Stimulated activated naive B cell treated with anti-CD40 and anti-IgM and Interleukin-4, amounts not matched to agents 10 μg/mL and 1 μg/mL and 100 μg/mL, for 72 hours (primary cell): ENCODE measurements around the gene NUBP1.
"Not testable (repeated sequence)": the region's sequence is repeated elsewhere in the genome, so short reads cannot be mapped to it uniquely, and the experiment has no call there.

Experiments
- ATAC-seq, 2 donors: fragments of 150-1000 bp; cut with Tn5 transposase; replicated peaks; 2 replicates each; pipeline ENCODE4 v1.10.0; 2021; ENCODE audit warnings: moderate library complexity in 1 of 2
- DNase-seq: peaks from one replicate; pipeline ENCODE4 v3.0.0; 2021
- H3K27ac Mint-ChIP-seq: one replicate; pipeline ENCODE4 v1.8.0; 2022; ENCODE audit warnings: mild to moderate bottlenecking, mixed read lengths
- H3K27me3 Mint-ChIP-seq, 2 donors: one replicate each; pipeline ENCODE4 v1.8.0; 2022; ENCODE audit warnings: mixed read lengths in 2 of 2
- H3K36me3 Mint-ChIP-seq, 2 donors: one replicate each; pipeline ENCODE4 v1.8.0; 2022; ENCODE audit warnings: mixed read lengths in 2 of 2, mild to moderate bottlenecking in 1 of 2
- H3K4me1 Mint-ChIP-seq, 2 donors: one replicate each; pipeline ENCODE4 v1.8.0; 2022; ENCODE audit warnings: mixed read lengths in 2 of 2, mild to moderate bottlenecking in 1 of 2
- H3K4me3 Mint-ChIP-seq, 2 donors: one replicate each; pipeline ENCODE4 v1.8.0; 2022; ENCODE audit warnings: mild to moderate bottlenecking in 2 of 2, mixed read lengths in 2 of 2, moderate library complexity in 1 of 2
- H3K9me3 Mint-ChIP-seq, 2 donors: one replicate each; pipeline ENCODE4 v1.8.0; 2022; ENCODE audit warnings: mixed read lengths in 2 of 2, mild to moderate bottlenecking in 1 of 2

NUBP1 gene

GRCh38 chr16:10762336-10763016 lies 18.8 kb downstream of the NUBP1 start:
- Mint-ChIP-seq H3K27ac (peak overlapping the region; percentile 62), H3K27me3 (no peaks in the 10 kb centered on the region), H3K36me3 (peaks cover 87% of the 10 kb centered on the region in 2 donors), H3K9me3 (peaks cover 0 to 2% of the 10 kb centered on the region in 2 donors), H3K4me1 (peaks cover 47 to 74% of the 10 kb centered on the region in 2 donors), H3K4me3 (no peak overlapping the region)
- DNase-seq = no peak
- ATAC-seq = no peak

GRCh38 chr16:10763456-10763855 lies 19.8 kb downstream of the NUBP1 start:
- Mint-ChIP-seq H3K27me3 (no peaks in the 10 kb centered on the region), H3K27ac (peak overlapping the region; percentile 89), H3K4me1 (peaks cover 52 to 79% of the 10 kb centered on the region in 2 donors), H3K36me3 (peaks cover 86 to 87% of the 10 kb centered on the region in 2 donors), H3K9me3 (peaks cover 0 to 2% of the 10 kb centered on the region in 2 donors), H3K4me3 (no peak overlapping the region)
- DNase-seq = no peak
- ATAC-seq = no peak

- Mint-ChIP-seq H3K9me3 (peaks cover 0 to 2% of the 10 kb centered on the region in 2 donors), H3K4me3 (peak overlapping the region; percentile 64 to 79), H3K36me3 (peaks cover 76 to 81% of the 10 kb centered on the region in 2 donors), H3K27me3 (no peaks in the 10 kb centered on the region), H3K27ac (peak overlapping the region; percentile 98), H3K4me1 (peaks cover 49 to 70% of the 10 kb centered on the region in 2 donors)
- ATAC-seq (peak; percentile 97 to 99), DNase-seq (peak; percentile 90)
Measured at GRCh38 chr16:10765772-10766171, 22.1 kb downstream of the NUBP1 start.

- peaks cover 0 to 2% of the 10 kb centered on the region in 2 donors for H3K9me3 Mint-ChIP-seq
- peaks cover 52 to 71% of the 10 kb centered on the region in 2 donors for H3K4me1 Mint-ChIP-seq
- H3K4me3 Mint-ChIP-seq = no peak overlapping the region
- ATAC-seq = no peak
- no peaks in the 10 kb centered on the region for H3K27me3 Mint-ChIP-seq
- peak overlapping the region; percentile 81 for H3K27ac Mint-ChIP-seq
- no peak for DNase-seq
- peaks cover 66 to 69% of the 10 kb centered on the region in 2 donors for H3K36me3 Mint-ChIP-seq
Measured at GRCh38 chr16:10767127-10767526, 23.5 kb downstream of the NUBP1 start.

GRCh38 chr16:10769381-10769780 lies 25.7 kb downstream of the NUBP1 start:
- Mint-ChIP-seq H3K9me3 (no peaks in the 10 kb centered on the region), H3K27ac (no peak overlapping the region), H3K4me3 (no peak overlapping the region), H3K4me1 (peaks cover 39 to 59% of the 10 kb centered on the region in 2 donors), H3K27me3 (no peaks in the 10 kb centered on the region), H3K36me3 (peaks cover 45 to 51% of the 10 kb centered on the region in 2 donors)
- ATAC-seq (no peak), DNase-seq (no peak)

GRCh38 chr16:10770907-10771306 lies 27.3 kb downstream of the NUBP1 start:
- H3K27ac Mint-ChIP-seq = no peak overlapping the region

GRCh38 chr16:10776280-10776679 lies 32.6 kb downstream of the NUBP1 start:
- peak; percentile 34 for DNase-seq
- peak overlapping the region in 1 of 2 donors; percentile 12 for H3K4me3 Mint-ChIP-seq
- no peaks in the 10 kb centered on the region for H3K27me3 Mint-ChIP-seq
- H3K9me3 Mint-ChIP-seq = no peaks in the 10 kb centered on the region
- H3K4me1 Mint-ChIP-seq = peaks cover 38 to 66% of the 10 kb centered on the region in 2 donors
- H3K36me3 Mint-ChIP-seq = peaks cover 2 to 4% of the 10 kb centered on the region in 2 donors
- ATAC-seq = peak; percentile 51 to 71
- peak overlapping the region; percentile 89 for H3K27ac Mint-ChIP-seq

More at GRCh38 chr16:10770907-10771306, 27.3 kb downstream of the NUBP1 start:
- Mint-ChIP-seq H3K4me3 (no peak overlapping the region), H3K4me1 (peaks cover 37 to 59% of the 10 kb centered on the region in 2 donors), H3K36me3 (peaks cover 34 to 38% of the 10 kb centered on the region in 2 donors), H3K9me3 (no peaks in the 10 kb centered on the region), H3K27me3 (no peaks in the 10 kb centered on the region)
- no peak for DNase-seq
- no peak for ATAC-seq

- Mint-ChIP-seq H3K4me1 (peaks cover 38 to 64% of the 10 kb centered on the region in 2 donors), H3K27ac (peak overlapping the region; percentile 26)
- not testable (repeated sequence) for DNase-seq, H3K27me3 Mint-ChIP-seq, ATAC-seq, H3K4me3 Mint-ChIP-seq, H3K9me3 Mint-ChIP-seq, H3K36me3 Mint-ChIP-seq
Measured at GRCh38 chr16:10776923-10777322, 33.3 kb downstream of the NUBP1 start.

GRCh38 chr16:10777356-10777755 lies 33.7 kb downstream of the NUBP1 start:
- Mint-ChIP-seq H3K4me3 (no peak overlapping the region), H3K27ac (peak overlapping the region; percentile 26), H3K36me3 (peaks cover 2 to 4% of the 10 kb centered on the region in 2 donors), H3K27me3 (no peaks in the 10 kb centered on the region), H3K9me3 (no peaks in the 10 kb centered on the region), H3K4me1 (peaks cover 40 to 67% of the 10 kb centered on the region in 2 donors)
- ATAC-seq = no peak
- DNase-seq = no peak

- not testable (repeated sequence) for H3K27me3 Mint-ChIP-seq, H3K36me3 Mint-ChIP-seq, ATAC-seq, H3K9me3 Mint-ChIP-seq, DNase-seq, H3K4me3 Mint-ChIP-seq
- peak overlapping the region; percentile 93 for H3K27ac Mint-ChIP-seq
- peaks cover 42 to 75% of the 10 kb centered on the region in 2 donors for H3K4me1 Mint-ChIP-seq
Measured at GRCh38 chr16:10779908-10780307, 36.3 kb downstream of the NUBP1 start.

- H3K4me1 Mint-ChIP-seq = peaks cover 36 to 68% of the 10 kb centered on the region in 2 donors
- no peak for DNase-seq
- ATAC-seq = peak in 1 of 2 donors; percentile 45
- H3K4me3 Mint-ChIP-seq = peak overlapping the region in 1 of 2 donors; percentile 5
- H3K36me3 Mint-ChIP-seq = peaks cover 0 to 2% of the 10 kb centered on the region in 2 donors
- H3K27me3 Mint-ChIP-seq = no peaks in the 10 kb centered on the region
- H3K27ac Mint-ChIP-seq = peak overlapping the region; percentile 93
- no peaks in the 10 kb centered on the region for H3K9me3 Mint-ChIP-seq
Measured at GRCh38 chr16:10780628-10781027, 37.0 kb downstream of the NUBP1 start.

GRCh38 chr16:10782628-10783027 lies 39.0 kb downstream of the NUBP1 start:
- no peak for DNase-seq
- no peak overlapping the region for H3K27ac Mint-ChIP-seq

GRCh38 chr16:10787304-10787703 lies 43.7 kb downstream of the NUBP1 start:
- H3K4me3 Mint-ChIP-seq = no peak overlapping the region
- ATAC-seq = peak; percentile 44 to 45
- peak; percentile 44 for DNase-seq
- no peaks in the 10 kb centered on the region for H3K27me3 Mint-ChIP-seq
- H3K27ac Mint-ChIP-seq = peak overlapping the region; percentile 78
- peaks cover 4 to 5% of the 10 kb centered on the region in 2 donors for H3K9me3 Mint-ChIP-seq
- H3K4me1 Mint-ChIP-seq = peaks cover 37 to 61% of the 10 kb centered on the region in 2 donors
- H3K36me3 Mint-ChIP-seq = peaks cover 5 to 11% of the 10 kb centered on the region in 2 donors

More at GRCh38 chr16:10782628-10783027, 39.0 kb downstream of the NUBP1 start:
- peaks cover 42 to 62% of the 10 kb centered on the region in 2 donors for H3K4me1 Mint-ChIP-seq
- H3K4me3 Mint-ChIP-seq = no peak overlapping the region
- ATAC-seq = no peak
- H3K9me3 Mint-ChIP-seq = peaks cover 0 to 2% of the 10 kb centered on the region in 2 donors
- peaks cover 2 to 3% of the 10 kb centered on the region in 2 donors for H3K36me3 Mint-ChIP-seq
- H3K27me3 Mint-ChIP-seq = no peaks in the 10 kb centered on the region

GRCh38 chr16:10788630-10789029 lies 45.0 kb downstream of the NUBP1 start:
- H3K4me1 Mint-ChIP-seq = peaks cover 44 to 64% of the 10 kb centered on the region in 2 donors
- DNase-seq, ATAC-seq, H3K27me3 Mint-ChIP-seq, H3K9me3 Mint-ChIP-seq, H3K4me3 Mint-ChIP-seq: not testable (repeated sequence)
- peak overlapping the region; percentile 78 for H3K27ac Mint-ChIP-seq
- H3K36me3 Mint-ChIP-seq = peaks cover 6 to 14% of the 10 kb centered on the region in 2 donors

GRCh38 chr16:10791048-10791447 lies 47.4 kb downstream of the NUBP1 start:
- peak overlapping the region; percentile 4 to 28 for H3K4me3 Mint-ChIP-seq
- no peaks in the 10 kb centered on the region for H3K27me3 Mint-ChIP-seq
- H3K9me3 Mint-ChIP-seq = peaks cover 4 to 5% of the 10 kb centered on the region in 2 donors
- peak; percentile 50 for DNase-seq
- peak; percentile 92 to 94 for ATAC-seq
- H3K36me3 Mint-ChIP-seq = peaks cover 6 to 14% of the 10 kb centered on the region in 2 donors
- peak overlapping the region; percentile 95 for H3K27ac Mint-ChIP-seq
- peaks cover 43 to 65% of the 10 kb centered on the region in 2 donors for H3K4me1 Mint-ChIP-seq
